ENCODE measurements around the gene PLEKHG3.

- TF ChIP-seq CTCF (IDR thresholded peaks at IDR 0.05) (no peak), POLR2A (IDR thresholded peaks at IDR 0.05) (no peak)
Measured at GRCh38 chr14:64784006-64784405, 79.8 kb downstream of the PLEKHG3 start.
